Superior temporal gyrus (tissue), 1 donor: ENCODE data around the gene DEDD.

Experiments used
- DNase-seq: peaks from one replicate; pipeline ENCODE4 v3.0.0-alpha.2; 2016; ENCODE audit errors: extremely low spot score

DEDD gene

GRCh38 chr1:161132410-161133219, at the start of gene DEDD:
DEDD (minus strand) TSS chr1:161132667; CDS start chr1:161124462, 8,205 bp downstream.
- peak; percentile 97 for DNase-seq

GRCh38 chr1:161182214-161182613, 49.7 kb upstream of the DEDD start:
- no peak for DNase-seq

GRCh38 chr1:161180639-161181038, 48.2 kb upstream of the DEDD start:
- no peak for DNase-seq

GRCh38 chr1:161179698-161180097, 47.2 kb upstream of the DEDD start:
- no peak for DNase-seq

GRCh38 chr1:161177936-161178244, 45.4 kb upstream of the DEDD start:
- DNase-seq = no peak

GRCh38 chr1:161177112-161177935, 44.9 kb upstream of the DEDD start, which contains the start of gene B4GALT3:
B4GALT3 (minus strand) TSS chr1:161177507; CDS start chr1:161176060, 1,447 bp downstream.
- peak; percentile 84 for DNase-seq

GRCh38 chr1:161176468-161177111, 44.1 kb upstream of the DEDD start:
- no peak for DNase-seq

- DNase-seq = no peak
These were observed 43.4 kb upstream of the DEDD start for GRCh38 chr1:161175771-161176453.

GRCh38 chr1:161174911-161175310, 42.4 kb upstream of the DEDD start:
- no peak for DNase-seq

- DNase-seq = no peak
These were observed 41.2 kb upstream of the DEDD start for GRCh38 chr1:161173711-161174110.

- DNase-seq = no peak
These were observed 40.4 kb upstream of the DEDD start for GRCh38 chr1:161172776-161173376.

GRCh38 chr1:161172349-161172748, 39.9 kb upstream of the DEDD start:
- no peak for DNase-seq

GRCh38 chr1:161171696-161172095, 39.2 kb upstream of the DEDD start:
- no peak for DNase-seq

- no peak for DNase-seq
These were observed 38.7 kb upstream of the DEDD start for GRCh38 chr1:161171191-161171590.

- no peak for DNase-seq
These were observed 36.4 kb upstream of the DEDD start for GRCh38 chr1:161168906-161169305.

GRCh38 chr1:161166669-161167548, 34.4 kb upstream of the DEDD start:
- no peak for DNase-seq

- peak; percentile 99 for DNase-seq
These were observed 33.5 kb upstream of the DEDD start, which contains the start of gene PPOX for GRCh38 chr1:161165742-161166668. PPOX (plus strand) TSS chr1:161166426; CDS start chr1:161166848, 422 bp downstream.

- no peak for DNase-seq
These were observed 32.6 kb upstream of the DEDD start for GRCh38 chr1:161164901-161165610.

GRCh38 chr1:161163793-161164192, 31.3 kb upstream of the DEDD start:
- DNase-seq = no peak
